WTC11 (cell line): ENCODE measurements around the gene ERAS. TPM values are rescaled to one million over a fixed set of nuclear protein-coding genes. Genes with fewer than 3 reads are reported as not detected.
A peak's percentile ranks its signal among the peaks of the same experiment; 100 is the strongest.

ENCODE experiments used
- ATAC-seq: fragments of 200-7000 bp; cut with Tn5 transposase; 2 replicates; pipeline ENCODE4 v1.10.0; 2021; ENCODE audit warnings: mild to moderate bottlenecking, moderate library complexity
- CTCF ChIA-PET: fragments of 300-600 bp; sonication (Branson Sonifier 250); formaldehyde crosslinking; loops from one replicate; lab custom pipeline; 2021; ENCODE audit warnings: antibody characterized with exemption; lab: Charles Lee
- POLR2A ChIA-PET: fragments of 350-600 bp; sonication (Branson Sonifier 250); formaldehyde crosslinking; loops from one replicate; lab custom pipeline; 2021; ENCODE audit warnings: antibody characterized with exemption; lab: Charles Lee
- DNase-seq: peaks from one replicate; pipeline ENCODE4 v3.0.0; 2021; ENCODE audit warnings: low spot score
- H3K27ac Mint-ChIP-seq: 2 replicates; pipeline ENCODE4 v1.8.0; 2021; ENCODE audit warnings: mixed read lengths
- H3K27me3 Mint-ChIP-seq: 2 replicates; pipeline ENCODE4 v1.8.0; 2021; ENCODE audit warnings: low read depth, mild to moderate bottlenecking, moderate library complexity, mixed read lengths
- H3K36me3 Mint-ChIP-seq: 2 replicates; pipeline ENCODE4 v1.8.0; 2021; ENCODE audit warnings: mixed read lengths
- H3K4me1 Mint-ChIP-seq: 2 replicates; pipeline ENCODE4 v1.8.0; 2022; ENCODE audit warnings: mixed read lengths
- H3K4me3 Mint-ChIP-seq: 2 replicates; pipeline ENCODE4 v1.8.0; 2021; ENCODE audit warnings: mild to moderate bottlenecking, moderate library complexity, mixed read lengths
- H3K9me3 Mint-ChIP-seq: 2 replicates; pipeline ENCODE4 v1.8.0; 2021; ENCODE audit warnings: mixed read lengths
- ATF1 ChIP-seq: sonication (generic); formaldehyde crosslinking; IDR thresholded peaks from 2 replicates; pipeline ENCODE4 v1.8.1; 2023; ENCODE audit warnings: mild to moderate bottlenecking, moderate library complexity, missing genetic modification reagents
- CBFB ChIP-seq: sonication (generic); formaldehyde crosslinking; IDR thresholded peaks from 2 replicates; pipeline ENCODE4 v1.8.1; 2022; ENCODE audit warnings: mild to moderate bottlenecking, low read depth, missing genetic modification reagents
- CREB1 ChIP-seq: sonication (generic); formaldehyde crosslinking; IDR thresholded peaks from 2 replicates; pipeline ENCODE4 v1.8.0; 2023; ENCODE audit warnings: mild to moderate bottlenecking, missing genetic modification reagents
- CTCF ChIP-seq: fragments of 200-600 bp; IDR thresholded peaks from 2 replicates; pipeline ENCODE4 v1.8.0; 2022; ENCODE audit warnings: antibody characterized with exemption
- E2F5 ChIP-seq: sonication (generic); formaldehyde crosslinking; IDR thresholded peaks from 2 replicates; pipeline ENCODE4 v1.8.1; 2022; ENCODE audit warnings: mild to moderate bottlenecking, moderate library complexity, missing genetic modification reagents
- GABPB1 ChIP-seq: sonication (generic); formaldehyde crosslinking; IDR thresholded peaks from 2 replicates; pipeline ENCODE4 v1.8.1; 2023; ENCODE audit warnings: mild to moderate bottlenecking, missing genetic modification reagents
- GRHL2 ChIP-seq: fragments of 250-450 bp; sonication (Bioruptor Pico); IDR thresholded peaks from 2 replicates; pipeline ENCODE4 v1.8.0; 2022; ENCODE audit warnings: mild to moderate bottlenecking, moderate library complexity; ENCODE audit not compliant: insufficient replicate concordance, severe bottlenecking
- JUN ChIP-seq: sonication (generic); formaldehyde crosslinking; IDR thresholded peaks from 2 replicates; pipeline ENCODE4 v1.8.0; 2023; ENCODE audit warnings: mild to moderate bottlenecking, missing genetic modification reagents
- KAT7 ChIP-seq: sonication (generic); formaldehyde crosslinking; IDR thresholded peaks from 2 replicates; pipeline ENCODE4 v1.8.1; 2023; ENCODE audit warnings: missing genetic modification reagents, mild to moderate bottlenecking, borderline replicate concordance
- MYBL2 ChIP-seq: sonication (generic); formaldehyde crosslinking; IDR thresholded peaks from 2 replicates; pipeline ENCODE4 v1.8.1; 2023; ENCODE audit warnings: mild to moderate bottlenecking, moderate library complexity, missing genetic modification reagents
- NFATC4 ChIP-seq: fragments of 250-450 bp; sonication (Bioruptor Pico); IDR thresholded peaks from 2 replicates; pipeline ENCODE4 v1.9.0; 2021; ENCODE audit warnings: mild to moderate bottlenecking
- NFYB ChIP-seq: sonication (generic); formaldehyde crosslinking; conservative IDR thresholded peaks from 2 replicates; pipeline ENCODE4 v1.8.0; 2022; ENCODE audit warnings: low read depth, missing genetic modification reagents
- PREB ChIP-seq: sonication (generic); formaldehyde crosslinking; IDR thresholded peaks from 2 replicates; pipeline ENCODE4 v1.8.1; 2022; ENCODE audit warnings: mild to moderate bottlenecking, missing genetic modification reagents, moderate library complexity, borderline replicate concordance
- RELA ChIP-seq: sonication (generic); formaldehyde crosslinking; IDR thresholded peaks from 2 replicates; pipeline ENCODE4 v1.8.1; 2022; ENCODE audit warnings: missing genetic modification reagents, mild to moderate bottlenecking, borderline replicate concordance
- TEAD4 ChIP-seq: sonication (generic); formaldehyde crosslinking; IDR thresholded peaks from 2 replicates; pipeline ENCODE4 v1.8.0; 2022; ENCODE audit warnings: mild to moderate bottlenecking, missing genetic modification reagents
- USF2 ChIP-seq: sonication (generic); formaldehyde crosslinking; IDR thresholded peaks from 2 replicates; pipeline ENCODE4 v1.8.1; 2023; ENCODE audit warnings: mild to moderate bottlenecking, missing genetic modification reagents, moderate library complexity
- ZBTB43 ChIP-seq: sonication (generic); formaldehyde crosslinking; IDR thresholded peaks from 2 replicates; pipeline ENCODE4 v1.8.1; 2023; ENCODE audit warnings: mild to moderate bottlenecking, missing genetic modification reagents
- ZNF121 ChIP-seq: sonication (generic); formaldehyde crosslinking; IDR thresholded peaks from 2 replicates; pipeline ENCODE4 v1.8.0; 2023; ENCODE audit warnings: missing genetic modification reagents
- ZNF138 ChIP-seq: sonication (generic); formaldehyde crosslinking; conservative IDR thresholded peaks from 2 replicates; pipeline ENCODE4 v1.8.1; 2022; ENCODE audit warnings: mild to moderate bottlenecking, moderate library complexity, missing genetic modification reagents
- ZNF219 ChIP-seq: sonication (generic); formaldehyde crosslinking; IDR thresholded peaks from 2 replicates; pipeline ENCODE4 v1.8.0; 2023; ENCODE audit warnings: missing genetic modification reagents, mild to moderate bottlenecking, borderline replicate concordance
- ZNF263 ChIP-seq: sonication (generic); formaldehyde crosslinking; IDR thresholded peaks from 2 replicates; pipeline ENCODE4 v1.8.1; 2022; ENCODE audit warnings: low read depth, mild to moderate bottlenecking, moderate library complexity, missing genetic modification reagents
- ZNF317 ChIP-seq: sonication (generic); formaldehyde crosslinking; IDR thresholded peaks from 2 replicates; pipeline ENCODE4 v1.8.1; 2023; ENCODE audit warnings: low read depth, mild to moderate bottlenecking, moderate library complexity, missing genetic modification reagents, borderline replicate concordance
- ZNF416 ChIP-seq: fragments of 250-450 bp; sonication (Bioruptor Pico); IDR thresholded peaks from 2 replicates; pipeline ENCODE4 v1.9.0; 2021; ENCODE audit warnings: mild to moderate bottlenecking, inconsistent platforms
- ZNF423 ChIP-seq: fragments of 250-450 bp; sonication (Bioruptor Pico); IDR thresholded peaks from 2 replicates; pipeline ENCODE4 v2.1.2; 2022; ENCODE audit warnings: mild to moderate bottlenecking, moderate library complexity
- total RNA-seq: library from RNA; stranded (reverse); gene quantifications from 3 replicates; pipeline ENCODE4 v1.2.3, GENCODE V29; 2021
- TF ChIP-seq, protein P1 (sequence below): fragments of 250-450 bp; sonication (Bioruptor Pico); IDR thresholded peaks from 2 replicates; pipeline ENCODE4 v1.8.0; 2021; ENCODE audit warnings: mild to moderate bottlenecking
- TF ChIP-seq, protein P2 (sequence below): fragments of 250-450 bp; sonication (Bioruptor Pico); IDR thresholded peaks from 2 replicates; pipeline ENCODE4 v1.9.0; 2021; ENCODE audit warnings: mild to moderate bottlenecking, borderline replicate concordance

The ERAS gene
- total RNA-seq, 1 experiment from 2014 or later = not detected

DNA sequence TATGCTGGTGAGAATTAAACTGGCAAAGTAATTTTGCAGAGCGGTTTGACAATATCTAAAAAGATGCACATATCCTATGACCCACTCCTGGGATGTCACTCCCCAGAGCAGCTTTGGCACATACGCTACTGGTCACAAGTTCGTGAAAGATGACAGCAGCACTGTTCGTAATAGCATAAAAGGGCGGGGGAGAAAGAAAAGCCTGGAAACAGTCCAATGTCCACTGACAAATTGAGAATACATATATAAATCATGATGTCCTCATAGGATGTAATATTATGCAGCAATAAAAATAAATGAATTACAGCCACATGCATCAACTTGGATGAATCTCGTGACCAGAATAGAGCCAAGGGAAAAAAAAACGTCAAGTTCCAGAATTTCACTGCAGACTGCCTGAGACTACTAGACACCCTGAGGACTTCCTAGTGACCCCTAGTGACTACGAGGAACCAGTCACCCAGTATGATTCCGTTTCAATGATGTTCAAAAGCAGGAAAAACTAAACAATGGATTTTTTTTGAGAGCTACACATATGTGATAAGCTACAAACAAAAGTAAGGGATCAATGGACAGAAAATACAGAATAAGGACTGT is 7.3 kb downstream of the ERAS start:
- Mint-ChIP-seq H3K27me3 (peaks cover 67% of the 10 kb centered on the region), H3K4me3 (peak overlapping the region; percentile 79), H3K36me3 (no peaks in the 10 kb centered on the region), H3K27ac (no peak overlapping the region), H3K9me3 (no peaks in the 10 kb centered on the region), H3K4me1 (peaks cover 11% of the 10 kb centered on the region)
- no peak for DNase-seq
- POLR2A ChIA-PET = no interaction called here
- TF ChIP-seq RELA (CRISPR knock-in tag) = no peak
- no peak for TF ChIP-seq GRHL2 (CRISPR knock-in tag)
- no peak for TF ChIP-seq ZNF121
- no peak for TF ChIP-seq CBFB (CRISPR knock-in tag)
- no peak for TF ChIP-seq ZBTB43 (CRISPR knock-in tag)
- no peak for TF ChIP-seq E2F5
- TF ChIP-seq TEAD4 (CRISPR knock-in tag) = no peak
- no peak for TF ChIP-seq KAT7 (CRISPR knock-in tag)
- TF ChIP-seq CREB1 (CRISPR knock-in tag) = no peak
- TF ChIP-seq CTCF = no peak
- no peak for TF ChIP-seq ATF1
- no peak for TF ChIP-seq PREB (CRISPR knock-in tag)
- TF ChIP-seq NFATC4 (CRISPR knock-in tag) = no peak
- TF ChIP-seq NFYB (CRISPR knock-in tag) = no peak
- no peak for TF ChIP-seq JUN (CRISPR knock-in tag)
- TF ChIP-seq, protein P1, sequence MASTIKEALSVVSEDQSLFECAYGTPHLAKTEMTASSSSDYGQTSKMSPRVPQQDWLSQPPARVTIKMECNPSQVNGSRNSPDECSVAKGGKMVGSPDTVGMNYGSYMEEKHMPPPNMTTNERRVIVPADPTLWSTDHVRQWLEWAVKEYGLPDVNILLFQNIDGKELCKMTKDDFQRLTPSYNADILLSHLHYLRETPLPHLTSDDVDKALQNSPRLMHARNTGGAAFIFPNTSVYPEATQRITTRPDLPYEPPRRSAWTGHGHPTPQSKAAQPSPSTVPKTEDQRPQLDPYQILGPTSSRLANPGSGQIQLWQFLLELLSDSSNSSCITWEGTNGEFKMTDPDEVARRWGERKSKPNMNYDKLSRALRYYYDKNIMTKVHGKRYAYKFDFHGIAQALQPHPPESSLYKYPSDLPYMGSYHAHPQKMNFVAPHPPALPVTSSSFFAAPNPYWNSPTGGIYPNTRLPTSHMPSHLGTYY (CRISPR knock-in tag) = no peak
- TF ChIP-seq MYBL2 (CRISPR knock-in tag) = no peak
- no peak for TF ChIP-seq USF2 (CRISPR knock-in tag)
- ATAC-seq = no peak
- CTCF ChIA-PET = no interaction called here

DNA sequence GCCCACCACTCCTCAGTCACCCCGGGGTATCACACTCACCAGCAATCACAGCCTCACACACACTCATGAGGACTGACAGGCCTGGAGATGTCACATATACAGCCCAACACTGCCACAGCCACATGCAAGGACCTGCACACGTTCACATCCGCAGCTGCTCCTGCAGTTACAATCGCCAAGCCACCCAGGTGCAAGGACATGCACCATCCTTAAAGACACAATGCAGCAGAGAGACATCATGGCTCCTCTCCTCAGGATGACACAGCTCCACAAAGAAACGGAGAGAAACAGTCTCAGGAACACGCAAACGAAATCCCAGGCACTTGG is 8.0 kb downstream of the ERAS start:
- DNase-seq (no peak), ATAC-seq (no peak)
- H3K27ac Mint-ChIP-seq = no peak overlapping the region
- H3K36me3 Mint-ChIP-seq = no peaks in the 10 kb centered on the region
- no peak for TF ChIP-seq ZNF219 (CRISPR knock-in tag)
- no peak for TF ChIP-seq GABPB1 (CRISPR knock-in tag)
- TF ChIP-seq, protein P2, sequence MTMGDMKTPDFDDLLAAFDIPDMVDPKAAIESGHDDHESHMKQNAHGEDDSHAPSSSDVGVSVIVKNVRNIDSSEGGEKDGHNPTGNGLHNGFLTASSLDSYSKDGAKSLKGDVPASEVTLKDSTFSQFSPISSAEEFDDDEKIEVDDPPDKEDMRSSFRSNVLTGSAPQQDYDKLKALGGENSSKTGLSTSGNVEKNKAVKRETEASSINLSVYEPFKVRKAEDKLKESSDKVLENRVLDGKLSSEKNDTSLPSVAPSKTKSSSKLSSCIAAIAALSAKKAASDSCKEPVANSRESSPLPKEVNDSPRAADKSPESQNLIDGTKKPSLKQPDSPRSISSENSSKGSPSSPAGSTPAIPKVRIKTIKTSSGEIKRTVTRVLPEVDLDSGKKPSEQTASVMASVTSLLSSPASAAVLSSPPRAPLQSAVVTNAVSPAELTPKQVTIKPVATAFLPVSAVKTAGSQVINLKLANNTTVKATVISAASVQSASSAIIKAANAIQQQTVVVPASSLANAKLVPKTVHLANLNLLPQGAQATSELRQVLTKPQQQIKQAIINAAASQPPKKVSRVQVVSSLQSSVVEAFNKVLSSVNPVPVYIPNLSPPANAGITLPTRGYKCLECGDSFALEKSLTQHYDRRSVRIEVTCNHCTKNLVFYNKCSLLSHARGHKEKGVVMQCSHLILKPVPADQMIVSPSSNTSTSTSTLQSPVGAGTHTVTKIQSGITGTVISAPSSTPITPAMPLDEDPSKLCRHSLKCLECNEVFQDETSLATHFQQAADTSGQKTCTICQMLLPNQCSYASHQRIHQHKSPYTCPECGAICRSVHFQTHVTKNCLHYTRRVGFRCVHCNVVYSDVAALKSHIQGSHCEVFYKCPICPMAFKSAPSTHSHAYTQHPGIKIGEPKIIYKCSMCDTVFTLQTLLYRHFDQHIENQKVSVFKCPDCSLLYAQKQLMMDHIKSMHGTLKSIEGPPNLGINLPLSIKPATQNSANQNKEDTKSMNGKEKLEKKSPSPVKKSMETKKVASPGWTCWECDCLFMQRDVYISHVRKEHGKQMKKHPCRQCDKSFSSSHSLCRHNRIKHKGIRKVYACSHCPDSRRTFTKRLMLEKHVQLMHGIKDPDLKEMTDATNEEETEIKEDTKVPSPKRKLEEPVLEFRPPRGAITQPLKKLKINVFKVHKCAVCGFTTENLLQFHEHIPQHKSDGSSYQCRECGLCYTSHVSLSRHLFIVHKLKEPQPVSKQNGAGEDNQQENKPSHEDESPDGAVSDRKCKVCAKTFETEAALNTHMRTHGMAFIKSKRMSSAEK (CRISPR knock-in tag) = no peak
- no peak for TF ChIP-seq ZNF416 (CRISPR knock-in tag)
- no peak for TF ChIP-seq ZNF263 (CRISPR knock-in tag)
- TF ChIP-seq ZNF317 (CRISPR knock-in tag) = no peak
- no peak for TF ChIP-seq ZNF138 (CRISPR knock-in tag)
- TF ChIP-seq ZNF423 (CRISPR knock-in tag) = no peak
- ChIA-PET POLR2A (no interaction called here), CTCF (no interaction called here)
- H3K4me3 Mint-ChIP-seq = peak overlapping the region; percentile 79
- H3K27me3 Mint-ChIP-seq = peaks cover 67% of the 10 kb centered on the region
- H3K4me1 Mint-ChIP-seq = peaks cover 11% of the 10 kb centered on the region
- H3K9me3 Mint-ChIP-seq = no peaks in the 10 kb centered on the region
